ENCODE data around the gene STMP1.

Gene STMP1

GRCh38 chr7:135669774-135670173 is 7.5 kb downstream of the STMP1 start:
- Mint-ChIP-seq H3K27ac (peak overlapping the region in 1 of 2 donors; percentile 14), H3K27me3 (no peaks in the 10 kb centered on the region), H3K4me1 (ENCODE audit: low read depth in 2 of 2) (peaks cover 12 to 50% of the 10 kb centered on the region in 2 donors), H3K9me3 (no peaks in the 10 kb centered on the region), H3K4me3 (no peak overlapping the region), H3K36me3 (ENCODE audit: insufficient read depth) (peaks cover 19% of the 10 kb centered on the region)
- no peak for DNase-seq
- no peak for ATAC-seq (replicated peaks)

GRCh38 chr7:135670179-135670578 is 7.9 kb downstream of the STMP1 start:
- peaks cover 23% of the 10 kb centered on the region for H3K36me3 Mint-ChIP-seq (ENCODE audit: insufficient read depth)
- H3K27ac Mint-ChIP-seq, result peak overlapping the region in 1 of 2 donors; percentile 14
- ATAC-seq (replicated peaks), result no peak
- no peaks in the 10 kb centered on the region for H3K9me3 Mint-ChIP-seq
- no peaks in the 10 kb centered on the region for H3K27me3 Mint-ChIP-seq
- H3K4me3 Mint-ChIP-seq, result no peak overlapping the region
- peaks cover 10 to 46% of the 10 kb centered on the region in 2 donors for H3K4me1 Mint-ChIP-seq (ENCODE audit: low read depth in 2 of 2)
- DNase-seq, result no peak

GRCh38 chr7:135672560-135673359 is 10.4 kb downstream of the STMP1 start:
- Mint-ChIP-seq H3K36me3 (ENCODE audit: insufficient read depth) (peaks cover 39% of the 10 kb centered on the region), H3K4me3 (no peak overlapping the region)
- no peak for DNase-seq

GRCh38 chr7:135673360-135673706 is 11.0 kb downstream of the STMP1 start:
- H3K4me1 Mint-ChIP-seq (ENCODE audit: low read depth in 2 of 2), result peaks cover 4 to 32% of the 10 kb centered on the region in 2 donors
- DNase-seq (no peak), ATAC-seq (replicated peaks) (no peak)
- H3K9me3 Mint-ChIP-seq, result no peaks in the 10 kb centered on the region
- H3K27ac Mint-ChIP-seq, result no peak overlapping the region
- H3K36me3 Mint-ChIP-seq (ENCODE audit: insufficient read depth), result peaks cover 39% of the 10 kb centered on the region
- H3K4me3 Mint-ChIP-seq, result no peak overlapping the region
- no peaks in the 10 kb centered on the region for H3K27me3 Mint-ChIP-seq

More at GRCh38 chr7:135672560-135673359, 10.4 kb downstream of the STMP1 start:
- H3K4me1 Mint-ChIP-seq (ENCODE audit: low read depth in 2 of 2), result peaks cover 6 to 32% of the 10 kb centered on the region in 2 donors
- H3K27me3 Mint-ChIP-seq, result no peaks in the 10 kb centered on the region
- no peak overlapping the region for H3K27ac Mint-ChIP-seq
- peak; percentile 56 for ATAC-seq (replicated peaks)
- no peaks in the 10 kb centered on the region for H3K9me3 Mint-ChIP-seq

- Mint-ChIP-seq H3K27me3 (no peaks in the 10 kb centered on the region), H3K4me3 (no peak overlapping the region), H3K27ac (no peak overlapping the region), H3K4me1 (ENCODE audit: low read depth in 2 of 2) (peaks cover 4% of the 10 kb centered on the region in 2 donors), H3K36me3 (ENCODE audit: insufficient read depth) (peaks cover 28% of the 10 kb centered on the region), H3K9me3 (no peaks in the 10 kb centered on the region)
- no peak for DNase-seq
- ATAC-seq (replicated peaks), result no peak
Measured at GRCh38 chr7:135678612-135679575, 16.6 kb downstream of the STMP1 start.

- Mint-ChIP-seq H3K4me1 (ENCODE audit: low read depth in 2 of 2) (peaks cover 4 to 10% of the 10 kb centered on the region in 2 donors), H3K4me3 (no peak overlapping the region), H3K27ac (no peak overlapping the region), H3K9me3 (no peaks in the 10 kb centered on the region), H3K27me3 (no peaks in the 10 kb centered on the region), H3K36me3 (ENCODE audit: insufficient read depth) (peaks cover 5% of the 10 kb centered on the region)
- no peak for ATAC-seq (replicated peaks)
- no peak for DNase-seq
Measured at GRCh38 chr7:135681762-135682161, 19.4 kb downstream of the STMP1 start.

- DNase-seq (no peak), ATAC-seq (replicated peaks) (no peak)
- H3K36me3 Mint-ChIP-seq (ENCODE audit: insufficient read depth), result peaks cover 4% of the 10 kb centered on the region
- H3K27ac Mint-ChIP-seq, result no peak overlapping the region
- peaks cover 4 to 10% of the 10 kb centered on the region in 2 donors for H3K4me1 Mint-ChIP-seq (ENCODE audit: low read depth in 2 of 2)
- H3K4me3 Mint-ChIP-seq, result no peak overlapping the region
- H3K9me3 Mint-ChIP-seq, result no peaks in the 10 kb centered on the region
- H3K27me3 Mint-ChIP-seq, result no peaks in the 10 kb centered on the region
Measured at GRCh38 chr7:135682191-135682590, 19.9 kb downstream of the STMP1 start.

- H3K27me3 Mint-ChIP-seq, result no peaks in the 10 kb centered on the region
- peak overlapping the region; percentile 13 to 61 for H3K27ac Mint-ChIP-seq
- H3K4me1 Mint-ChIP-seq (ENCODE audit: low read depth in 2 of 2), result peaks cover 4 to 10% of the 10 kb centered on the region in 2 donors
- peaks cover 4% of the 10 kb centered on the region for H3K36me3 Mint-ChIP-seq (ENCODE audit: insufficient read depth)
- DNase-seq, result no peak
- no peak for ATAC-seq (replicated peaks)
- no peak overlapping the region for H3K4me3 Mint-ChIP-seq
- H3K9me3 Mint-ChIP-seq, result no peaks in the 10 kb centered on the region
Measured at GRCh38 chr7:135683609-135684008, 21.3 kb downstream of the STMP1 start.

GRCh38 chr7:135684136-135684535 is 21.8 kb downstream of the STMP1 start:
- ATAC-seq (replicated peaks) (no peak), DNase-seq (no peak)
- Mint-ChIP-seq H3K36me3 (ENCODE audit: insufficient read depth) (peaks cover 4% of the 10 kb centered on the region), H3K4me1 (ENCODE audit: low read depth in 2 of 2) (peaks cover 4 to 10% of the 10 kb centered on the region in 2 donors), H3K27ac (peak overlapping the region; percentile 13 to 61), H3K4me3 (no peak overlapping the region), H3K9me3 (no peaks in the 10 kb centered on the region), H3K27me3 (no peaks in the 10 kb centered on the region)

GRCh38 chr7:135684699-135685098 is 22.4 kb downstream of the STMP1 start:
- no peak for DNase-seq
- Mint-ChIP-seq H3K27ac (peak overlapping the region in 1 of 2 donors; percentile 61), H3K9me3 (no peaks in the 10 kb centered on the region), H3K27me3 (no peaks in the 10 kb centered on the region), H3K36me3 (ENCODE audit: insufficient read depth) (peaks cover 4% of the 10 kb centered on the region), H3K4me3 (no peak overlapping the region), H3K4me1 (ENCODE audit: low read depth in 2 of 2) (peaks cover 4 to 10% of the 10 kb centered on the region in 2 donors)
- no peak for ATAC-seq (replicated peaks)

- Mint-ChIP-seq H3K4me1 (ENCODE audit: low read depth in 2 of 2) (peaks cover 3 to 10% of the 10 kb centered on the region in 2 donors), H3K36me3 (ENCODE audit: insufficient read depth) (peaks cover 4% of the 10 kb centered on the region), H3K27me3 (no peaks in the 10 kb centered on the region), H3K4me3 (no peak overlapping the region), H3K9me3 (no peaks in the 10 kb centered on the region), H3K27ac (peak overlapping the region in 1 of 2 donors; percentile 61)
- ATAC-seq (replicated peaks) (no peak), DNase-seq (no peak)
Measured at GRCh38 chr7:135685306-135686084, 23.2 kb downstream of the STMP1 start.

GRCh38 chr7:135687466-135687865 is 25.2 kb downstream of the STMP1 start:
- Mint-ChIP-seq H3K4me3 (no peak overlapping the region), H3K9me3 (no peaks in the 10 kb centered on the region), H3K27me3 (no peaks in the 10 kb centered on the region), H3K4me1 (ENCODE audit: low read depth in 2 of 2) (peaks cover 0 to 7% of the 10 kb centered on the region in 2 donors), H3K36me3 (ENCODE audit: insufficient read depth) (peaks cover 4% of the 10 kb centered on the region), H3K27ac (no peak overlapping the region)
- ATAC-seq (replicated peaks) (no peak), DNase-seq (no peak)

GRCh38 chr7:135690566-135690965 is 28.3 kb downstream of the STMP1 start:
- ATAC-seq (replicated peaks) (no peak), DNase-seq (no peak)
- Mint-ChIP-seq H3K4me1 (ENCODE audit: low read depth in 2 of 2) (no peaks in the 10 kb centered on the region), H3K9me3 (no peaks in the 10 kb centered on the region), H3K4me3 (no peak overlapping the region), H3K27ac (no peak overlapping the region), H3K36me3 (ENCODE audit: insufficient read depth) (peaks cover 4% of the 10 kb centered on the region), H3K27me3 (no peaks in the 10 kb centered on the region)

All from effector memory CD8-positive, alpha-beta T cell (primary cell).